HepG2 (cell line): ENCODE data around the gene ID3. TPM values are rescaled to one million over a fixed set of nuclear protein-coding genes. Genes with fewer than 3 reads are reported as not detected.

Experiments used
- ATAC-seq: fragments of 200-7000 bp; cut with Tn5 transposase; 3 replicates; pipeline ENCODE4 v1.9.1; 2020; ENCODE audit warnings: mild to moderate bottlenecking, moderate library complexity
- BruUV-seq: library from RNA; stranded (reverse); fragments of 400-500 nt; replicated peaks from 2 replicates; lab custom pipeline; 2021; lab: Mats Ljungman, UMichigan
- CTCF ChIA-PET: fragments of 300-600 bp; formaldehyde crosslinking; extraction: SDS; loops from one replicate; lab custom pipeline; 2021; ENCODE audit warnings: low total read pairs, inconsistent platforms, low intra/inter-chr PET ratio; lab: Yijun Ruan, JAX
- POLR2A ChIA-PET: fragments of 350-600 bp; sonication (Branson Sonifier 250); formaldehyde crosslinking; loops from one replicate; lab custom pipeline; 2020; ENCODE audit warnings: antibody characterized with exemption, inconsistent platforms; lab: Yijun Ruan, JAX
- DNase-seq: peaks from one replicate; pipeline ENCODE4 v3.0.0-alpha.2; 2015; ENCODE audit warnings: low spot score
- FAIRE-seq: peaks from 3 replicates; lab custom pipeline; 2011; peaks lifted over from hg19 to GRCh38; lab: Jason Lieb, UNC
- H2AFZ ChIP-seq: one replicate; pipeline ENCODE4 v1.6.1; 2011; ENCODE audit warnings: low read length, inconsistent platforms
- H3K27ac ChIP-seq: fragments of 300-600 bp; 3 replicates; pipeline ENCODE4 v1.8.0; 2011; ENCODE audit warnings: mixed run types, mild to moderate bottlenecking, mixed read lengths, low read length, inconsistent platforms; ENCODE audit not compliant: insufficient read depth; ENCODE audit errors: extremely low read length
- H3K27me3 ChIP-seq, 2 experiments: fragments of 200-600 bp in 1 of 2; 2 replicates in 1 of 2; 3 replicates in 1 of 2; pipeline versions ENCODE4 v1.6.0 to v1.8.0; 2011; ENCODE audit warnings: low read length in 2 of 2, mild to moderate bottlenecking in 2 of 2, moderate library complexity in 2 of 2, inconsistent platforms in 1 of 2; ENCODE audit not compliant: insufficient read depth in 2 of 2, control insufficient read depth in 1 of 2
- H3K36me3 ChIP-seq, 2 experiments: fragments of 200-600 bp in 1 of 2; replicated peaks in 1 of 2; 2 replicates in 1 of 2; 3 replicates in 1 of 2; pipeline versions ENCODE4 v1.5.1 to v1.8.0; 2011; ENCODE audit warnings: low read length in 2 of 2, inconsistent platforms in 1 of 2; ENCODE audit not compliant: insufficient read depth in 2 of 2, control insufficient read depth in 1 of 2
- H3K4me1 ChIP-seq: 2 replicates; pipeline ENCODE4 v1.5.1; 2012; ENCODE audit warnings: low read length, inconsistent platforms; ENCODE audit not compliant: insufficient read depth
- H3K4me2 ChIP-seq: 2 replicates; pipeline ENCODE4 v1.6.0; 2011; ENCODE audit warnings: low read depth, low read length, inconsistent platforms
- H3K4me3 ChIP-seq, 3 experiments: fragments of 200-600 bp in 1 of 3; sonication (generic), shearing (Covaris generic) in 1 of 3; replicated peaks in 1 of 3; 2 replicates each; pipeline ENCODE4 v1.5.1; 2011 to 2016; ENCODE audit warnings: low read length in 3 of 3, inconsistent platforms in 2 of 3, low read depth in 2 of 3, mild to moderate bottlenecking in 2 of 3, control low read depth in 1 of 3, mixed read lengths in 1 of 3; ENCODE audit not compliant: insufficient read depth in 1 of 3
- H3K79me2 ChIP-seq: one replicate; pipeline ENCODE4 v1.6.1; 2011; ENCODE audit warnings: low read length, inconsistent platforms; ENCODE audit not compliant: insufficient read depth
- H3K9ac ChIP-seq: 2 replicates; pipeline ENCODE4 v1.6.0; 2011; ENCODE audit warnings: mild to moderate bottlenecking, low read depth, low read length, inconsistent platforms; ENCODE audit not compliant: insufficient read depth
- H3K9me3 ChIP-seq: 2 replicates; pipeline ENCODE4 v1.5.1; 2012; ENCODE audit warnings: mild to moderate bottlenecking, low read length
- H4K20me1 ChIP-seq: 2 replicates; pipeline ENCODE4 v1.6.0; 2011; ENCODE audit warnings: inconsistent platforms, mild to moderate bottlenecking, low read length, moderate library complexity; ENCODE audit not compliant: insufficient read depth
- EEA1 ChIP-seq: sonication (generic); formaldehyde crosslinking; IDR thresholded peaks from 2 replicates; pipeline ENCODE4 v1.5.1; 2020; ENCODE audit warnings: mild to moderate bottlenecking, missing genetic modification reagents, borderline replicate concordance
- GPBP1L1 ChIP-seq: sonication (generic); formaldehyde crosslinking; IDR thresholded peaks from 2 replicates; pipeline ENCODE4 v1.5.0; 2020; ENCODE audit warnings: mild to moderate bottlenecking, missing genetic modification reagents
- MEIS2 ChIP-seq: sonication (generic); formaldehyde crosslinking; IDR thresholded peaks from 2 replicates; pipeline ENCODE4 v1.9.0; 2021; ENCODE audit warnings: mild to moderate bottlenecking, missing genetic modification reagents
- SMARCC2 ChIP-seq: fragments of 450-650 bp; IDR thresholded peaks from 2 replicates; pipeline ENCODE4 v1.6.1; 2017; ENCODE audit warnings: antibody characterized with exemption, mild to moderate bottlenecking
- TOE1 ChIP-seq: sonication (generic); formaldehyde crosslinking; IDR thresholded peaks from 2 replicates; pipeline ENCODE4 v1.4.0; 2020; ENCODE audit warnings: mild to moderate bottlenecking, missing genetic modification reagents
- ZKSCAN1 ChIP-seq: fragments of 150-350 bp; IDR thresholded peaks from 2 replicates; pipeline ENCODE4 v1.6.1; 2014; ENCODE audit warnings: low read length
- ZNF281 ChIP-seq: sonication (generic); formaldehyde crosslinking; IDR thresholded peaks from 2 replicates; pipeline ENCODE4 v1.4.0; 2020; ENCODE audit warnings: missing genetic modification reagents, borderline replicate concordance
- ZNF512B ChIP-seq: sonication (generic); formaldehyde crosslinking; IDR thresholded peaks from 2 replicates; pipeline ENCODE4 v1.5.1; 2020; ENCODE audit warnings: missing genetic modification reagents, mild to moderate bottlenecking, borderline replicate concordance
- ZNF784 ChIP-seq: sonication (generic); formaldehyde crosslinking; IDR thresholded peaks from 2 replicates; pipeline ENCODE4 v1.5.1; 2020; ENCODE audit warnings: missing genetic modification reagents, mild to moderate bottlenecking, borderline replicate concordance
- WGBS: methylation state at CpG from one replicate; pipeline ENCODE4 v1.1.6; 2017; ENCODE audit warnings: low lambda C conversion rate; 5-methylcytosine and 5-hydroxymethylcytosine counted together
- in situ Hi-C: cut with HindIII; loops from 2 replicates; pipeline ENCODE4 v1.10.0; 2017; ENCODE audit warnings: low pct_unique_long_range_greater_than_20kb; ENCODE audit not compliant: extremely low pct_ligation_motif_present
- intact Hi-C: fragments of 100-400 bp; cut with micrococcal nuclease; formaldehyde crosslinking; loops from one replicate; pipeline ENCODE4 v1.10.0; 2022; ENCODE audit not compliant: unreplicated experiment
- polyA plus RNA-seq, 8 experiments: library from polyadenylated mRNA; depleted of rRNA in 3 of 8; stranded (reverse) in 7 of 8; unstranded in 1 of 8; fragments of >200 nt; fragmentation: Illumina TruSeq in 4 of 8; extraction: Trizol in 4 of 8; gene quantifications; 2 replicates each; pipeline versions ENCODE4 v1.2.1 to v1.2.3, GENCODE V29; 2011 to 2016; ENCODE audit warnings: low read depth in 4 of 8, missing spikeins in 1 of 8, mixed read lengths in 1 of 8; ENCODE audit not compliant: insufficient read depth in 1 of 8
- total RNA-seq, 5 experiments: library from RNA; depleted of rRNA; stranded (reverse); fragments of >200 nt; fragmentation: Illumina TruSeq; extraction: Trizol; gene quantifications; 2 replicates each; pipeline ENCODE4 v1.2.3, GENCODE V29; 2016; ENCODE audit warnings: low read depth in 1 of 5

ID3 gene
- total and polyA plus RNA-seq, 2 of the 13 experiments (the other 11 are each of a cell fraction or from before 2014, with no cell fraction given): 64.8 to 115 TPM

- Histone ChIP-seq H3K4me3 (no peak overlapping the region), H3K79me2 (no peaks in the 10 kb centered on the region), H3K9ac (no peak overlapping the region), H2AFZ (no peak overlapping the region), H4K20me1 (no peaks in the 10 kb centered on the region), H3K9me3 (no peaks in the 10 kb centered on the region), H3K27me3 (peaks cover 1 to 12% of the 10 kb centered on the region in 2 experiments; a peak in 2 of 5 replicates), H3K36me3 (no peaks in the 10 kb centered on the region), H3K27ac (no peak overlapping the region), H3K4me2 (0 out of 2 replicates have a peak overlapping the region, but pooled peaks have one; percentile 54), H3K4me1 (peaks cover 66% of the 10 kb centered on the region)
- ATAC-seq (no peak), DNase-seq (no peak), FAIRE-seq (no peak)
- in situ Hi-C loops: no loop called here
- TF ChIP-seq EEA1 (CRISPR knock-in tag): no peak
- no peak for TF ChIP-seq ZNF784 (CRISPR knock-in tag)
- TF ChIP-seq GPBP1L1: no peak
- no peak for TF ChIP-seq TOE1
- peak; percentile 71; the same call in 1 of the 2 replicates for TF ChIP-seq ZKSCAN1
- 20% methylated on average over 1 of the region's 1 CpG for WGBS
- POLR2A ChIA-PET: interaction anchor here (1.8 kb wide), 1 partner anchor 40 kb away, joined by 4 read pairs; the partner anchor contains the start of gene ID3
- intact Hi-C loops: no loop called here
- BruUV-seq: no TSS peak
- CTCF ChIA-PET: no interaction called here
These were observed 39.8 kb upstream of the ID3 start for GRCh38 chr1:23599125-23599524.

GRCh38 chr1:23598424-23598823 is 39.1 kb upstream of the ID3 start:
- peak; percentile 33 for DNase-seq
- intact Hi-C loops (no loop called here), in situ Hi-C loops (no loop called here)
- Histone ChIP-seq H3K9me3 (no peaks in the 10 kb centered on the region), H3K9ac (no peak overlapping the region), H3K27ac (no peak overlapping the region), H3K4me1 (peaks cover 73% of the 10 kb centered on the region), H4K20me1 (no peaks in the 10 kb centered on the region), H3K79me2 (no peaks in the 10 kb centered on the region), H3K4me3 (peak overlapping the region in 1 of 3 experiments; percentile 10; a peak in 1 of 6 replicates), H2AFZ (no peak overlapping the region), H3K27me3 (peaks cover 1 to 8% of the 10 kb centered on the region in 2 experiments; a peak in 2 of 5 replicates), H3K4me2 (peak overlapping the region; percentile 54), H3K36me3 (no peaks in the 10 kb centered on the region)
- FAIRE-seq: no peak
- no TSS peak for BruUV-seq
- ChIA-PET POLR2A (interaction anchor here (1.8 kb wide), 1 partner anchor 39 kb away, joined by 4 read pairs; the partner anchor contains the start of gene ID3), CTCF (no interaction called here)
- WGBS: 3% methylated on average over 8 of the region's 8 CpGs
- no peak for ATAC-seq
- TF ChIP-seq ZNF281 (CRISPR knock-in tag): peak; percentile 46; the same call in 1 of the 2 replicates
- TF ChIP-seq SMARCC2: no peak
- no peak for TF ChIP-seq MEIS2 (CRISPR knock-in tag)
- no peak for TF ChIP-seq ZNF512B (CRISPR knock-in tag)
